Activated CD8-positive, alpha-beta T cell treated with anti-CD3 and anti-CD28 coated beads for 36 hours (primary cell): ENCODE results near the gene KRT86. TPM values are rescaled to one million over a fixed set of nuclear protein-coding genes. Genes with fewer than 3 reads are reported as not detected.

ENCODE experiments used
- ATAC-seq: fragments of 200-7000 bp; cut with Tn5 transposase; one replicate; pipeline ENCODE4 v1.10.0; 2021; ENCODE audit warnings: mild to moderate bottlenecking, moderate library complexity
- CTCF ChIA-PET: fragments of 350-600 bp; sonication (Branson Sonifier 250); formaldehyde crosslinking; loops from one replicate; lab custom pipeline; 2021; ENCODE audit warnings: antibody characterized with exemption; lab: Charles Lee
- POLR2A ChIA-PET: fragments of 350-600 bp; sonication (Branson Sonifier 250); formaldehyde crosslinking; loops from one replicate; lab custom pipeline; 2021; ENCODE audit warnings: antibody characterized with exemption; lab: Charles Lee
- DNase-seq: peaks from one replicate; pipeline ENCODE4 v3.0.0-alpha.2; 2020
- H3K27ac Mint-ChIP-seq: one replicate; pipeline ENCODE4 v1.8.0; 2021; ENCODE audit warnings: mild to moderate bottlenecking, mixed read lengths
- H3K27me3 Mint-ChIP-seq: one replicate; pipeline ENCODE4 v1.8.0; 2021; ENCODE audit warnings: mixed read lengths
- H3K36me3 Mint-ChIP-seq: one replicate; pipeline ENCODE4 v1.8.0; 2021; ENCODE audit warnings: low read depth, mixed read lengths
- H3K4me1 Mint-ChIP-seq: one replicate; pipeline ENCODE4 v1.8.0; 2021; ENCODE audit warnings: low read depth, mixed read lengths
- H3K4me3 Mint-ChIP-seq: one replicate; pipeline ENCODE4 v1.8.0; 2021; ENCODE audit warnings: mild to moderate bottlenecking, moderate library complexity, mixed read lengths
- H3K9me3 Mint-ChIP-seq: one replicate; pipeline ENCODE4 v1.8.0; 2021; ENCODE audit warnings: mixed read lengths
- CTCF ChIP-seq: fragments of 200-600 bp; IDR thresholded peaks from one replicate; pipeline ENCODE4 v1.8.0; 2022; ENCODE audit warnings: antibody characterized with exemption, mild to moderate bottlenecking
- intact Hi-C: fragments of 100-400 bp; cut with micrococcal nuclease; formaldehyde crosslinking; loops from one replicate; pipeline ENCODE4 v1.10.0; 2022
- total RNA-seq, 2 experiments: library from RNA; stranded (reverse); gene quantifications; one replicate each; pipeline ENCODE4 v1.2.3, GENCODE V29; 2021

Gene KRT86
- total RNA-seq, 2 experiments from 2014 or later: not detected

GRCh38 chr12:52263761-52264434, 10.5 kb upstream of the KRT86 start:
- ChIA-PET CTCF (interaction anchor here (0.6 to 9.2 kb wide), 4 partner anchors 10 to 107 kb away, joined by 3 to 69 read pairs (median 4); no protein-coding TSS in a partner anchor), POLR2A (no interaction called here)
- Mint-ChIP-seq H3K36me3 (no peaks in the 10 kb centered on the region), H3K4me1 (peaks cover 7% of the 10 kb centered on the region), H3K4me3 (no peak overlapping the region), H3K27me3 (peaks cover 27% of the 10 kb centered on the region), H3K9me3 (no peaks in the 10 kb centered on the region), H3K27ac (no peak overlapping the region)
- intact Hi-C loops: no loop called here
- TF ChIP-seq CTCF: no peak
- ATAC-seq: no peak
- no peak for DNase-seq

- Mint-ChIP-seq H3K9me3 (no peaks in the 10 kb centered on the region), H3K4me1 (peaks cover 7% of the 10 kb centered on the region), H3K27ac (no peak overlapping the region), H3K27me3 (peaks cover 23% of the 10 kb centered on the region), H3K36me3 (no peaks in the 10 kb centered on the region), H3K4me3 (no peak overlapping the region)
- POLR2A ChIA-PET: no interaction called here
- DNase-seq (no peak), ATAC-seq (no peak)
- CTCF ChIA-PET: interaction anchor here (0.6 to 9.2 kb wide), 4 partner anchors 10 to 107 kb away, joined by 3 to 69 read pairs (median 4); no protein-coding TSS in a partner anchor
- no peak for TF ChIP-seq CTCF
- intact Hi-C loops: no loop called here
Observed at GRCh38 chr12:52264435-52264825, 10.0 kb upstream of the KRT86 start.

- Mint-ChIP-seq H3K4me1 (no peaks in the 10 kb centered on the region), H3K27me3 (peaks cover 18% of the 10 kb centered on the region), H3K9me3 (no peaks in the 10 kb centered on the region), H3K27ac (no peak overlapping the region), H3K36me3 (no peaks in the 10 kb centered on the region), H3K4me3 (no peak overlapping the region)
- CTCF ChIA-PET: interaction anchor here (1.4 to 9.2 kb wide), 3 partner anchors 12 to 95 kb away, joined by 3 to 69 read pairs (median 6); no protein-coding TSS in a partner anchor
- intact Hi-C loops: no loop called here
- no peak for TF ChIP-seq CTCF
- POLR2A ChIA-PET: no interaction called here
- ATAC-seq: no peak
- DNase-seq: no peak
Observed at GRCh38 chr12:52266514-52266913, 7.9 kb upstream of the KRT86 start.

GRCh38 chr12:52267266-52267665, 7.2 kb upstream of the KRT86 start:
- peaks cover 15% of the 10 kb centered on the region for H3K27me3 Mint-ChIP-seq
- H3K4me1 Mint-ChIP-seq: no peaks in the 10 kb centered on the region
- no peak for DNase-seq
- no peak overlapping the region for H3K4me3 Mint-ChIP-seq
- H3K36me3 Mint-ChIP-seq: no peaks in the 10 kb centered on the region
- H3K27ac Mint-ChIP-seq: no peak overlapping the region
- no peaks in the 10 kb centered on the region for H3K9me3 Mint-ChIP-seq
- no peak for TF ChIP-seq CTCF
- ATAC-seq: no peak
- ChIA-PET POLR2A (no interaction called here), CTCF (interaction anchor here (9.2 kb wide), 1 partner anchor 12 kb away, joined by 69 read pairs; no protein-coding TSS in a partner anchor)
- intact Hi-C loops: no loop called here

DNA sequence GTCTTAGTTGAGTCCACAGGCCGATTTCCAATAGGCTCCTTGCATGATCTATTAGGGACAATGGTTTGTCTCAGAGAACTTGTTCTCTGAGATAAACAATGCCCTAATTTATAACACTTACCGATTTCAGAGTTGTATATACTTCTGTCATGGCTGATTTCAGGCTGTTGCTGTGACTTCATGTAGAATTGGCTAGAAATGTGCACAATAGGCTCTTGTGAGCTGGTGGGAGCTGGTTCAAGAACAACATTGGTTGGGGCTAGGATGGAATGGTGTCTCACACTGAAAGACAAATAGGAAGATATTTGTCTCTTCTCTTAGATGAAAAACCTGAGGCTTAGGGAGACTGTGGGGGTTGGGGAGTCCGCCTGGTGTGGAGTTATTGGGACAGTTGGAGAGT, 6.7 kb upstream of the KRT86 start:
- no peak for ATAC-seq
- H3K4me3 Mint-ChIP-seq: no peak overlapping the region
- CTCF ChIA-PET: interaction anchor here (9.2 kb wide), 1 partner anchor 11 kb away, joined by 69 read pairs; no protein-coding TSS in a partner anchor
- no peaks in the 10 kb centered on the region for H3K9me3 Mint-ChIP-seq
- H3K27ac Mint-ChIP-seq: no peak overlapping the region
- intact Hi-C loops: no loop called here
- no peaks in the 10 kb centered on the region for H3K4me1 Mint-ChIP-seq
- TF ChIP-seq CTCF: no peak
- DNase-seq: no peak
- POLR2A ChIA-PET: no interaction called here
- H3K27me3 Mint-ChIP-seq: peaks cover 12% of the 10 kb centered on the region
- H3K36me3 Mint-ChIP-seq: no peaks in the 10 kb centered on the region
